Mesothelial cell of epicardium (in vitro differentiated cells): Measurements from ENCODE around the gene UBE2E3. TPM values are rescaled to one million over a fixed set of nuclear protein-coding genes. Genes with fewer than 3 reads are reported as not detected.
"Not testable (repeated sequence)": the region's sequence is repeated elsewhere in the genome, so short reads cannot be mapped to it uniquely, and the experiment has no call there.

Experiments
- DNase-seq, 2 experiments: peaks; one replicate each; pipeline ENCODE4 v3.0.0; 2021; ENCODE audit warnings: low spot score in 2 of 2; ENCODE audit not compliant: unreplicated experiment in 2 of 2
- H3K27ac Mint-ChIP-seq: 2 replicates; pipeline ENCODE4 v1.8.0; 2021; ENCODE audit warnings: mixed read lengths
- H3K27me3 Mint-ChIP-seq: 2 replicates; pipeline ENCODE4 v1.8.0; 2021; ENCODE audit warnings: low read depth, mixed read lengths
- H3K36me3 Mint-ChIP-seq: 2 replicates; pipeline ENCODE4 v1.8.0; 2021; ENCODE audit warnings: mixed read lengths
- H3K4me1 Mint-ChIP-seq: 2 replicates; pipeline ENCODE4 v1.8.0; 2021; ENCODE audit warnings: mixed read lengths
- H3K4me3 Mint-ChIP-seq: 2 replicates; pipeline ENCODE4 v1.8.0; 2021; ENCODE audit warnings: mild to moderate bottlenecking, moderate library complexity, mixed read lengths
- H3K9me3 Mint-ChIP-seq: 2 replicates; pipeline ENCODE4 v1.8.0; 2021; ENCODE audit warnings: mixed read lengths
- CTCF ChIP-seq: fragments of 200-600 bp; sonication (generic); IDR thresholded peaks from one replicate; pipeline ENCODE4 v1.5.0; 2021; ENCODE audit warnings: antibody characterized with exemption; ENCODE audit not compliant: unreplicated experiment
- total RNA-seq: library from RNA; stranded (reverse); gene quantifications from 3 replicates; pipeline ENCODE4 v1.2.1, GENCODE V29; 2021

Gene UBE2E3
- total RNA-seq, 1 donor from 2014 or later, result 112 TPM

DNA sequence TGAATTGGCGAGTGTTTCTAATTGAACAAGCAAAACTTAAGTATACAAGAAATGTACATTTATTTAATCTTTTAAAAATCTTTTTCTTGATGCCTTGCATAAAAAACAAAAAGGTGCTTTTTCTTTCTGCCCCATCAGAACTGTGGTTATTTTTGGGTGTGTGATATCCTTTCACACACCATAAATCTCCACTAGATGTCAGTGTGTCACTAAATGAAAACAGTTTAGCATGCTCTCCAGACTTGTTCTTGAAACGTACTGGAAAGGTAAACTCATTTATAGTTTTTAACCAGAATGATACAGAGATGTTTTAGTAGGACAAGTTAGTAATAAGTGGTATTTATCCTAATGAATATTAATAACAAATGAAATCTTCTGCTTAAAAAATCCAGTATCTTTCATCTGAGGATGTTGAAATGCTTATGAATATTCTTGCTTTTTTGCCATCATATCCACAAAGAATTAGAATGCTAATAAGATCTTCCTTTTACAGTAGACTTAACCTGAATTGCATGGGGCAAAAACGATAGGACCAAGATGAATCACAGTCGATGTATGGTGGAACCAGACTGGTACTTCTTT lies 96.8 kb downstream of the UBE2E3 start:
- no peak overlapping the region for H3K4me3 Mint-ChIP-seq
- H3K36me3 Mint-ChIP-seq, result no peaks in the 10 kb centered on the region
- peaks cover 2% of the 10 kb centered on the region for H3K4me1 Mint-ChIP-seq
- TF ChIP-seq CTCF, result peak; percentile 50
- H3K9me3 Mint-ChIP-seq, result no peaks in the 10 kb centered on the region
- no peaks in the 10 kb centered on the region for H3K27me3 Mint-ChIP-seq
- DNase-seq, result no peak
- no peak overlapping the region for H3K27ac Mint-ChIP-seq

DNA sequence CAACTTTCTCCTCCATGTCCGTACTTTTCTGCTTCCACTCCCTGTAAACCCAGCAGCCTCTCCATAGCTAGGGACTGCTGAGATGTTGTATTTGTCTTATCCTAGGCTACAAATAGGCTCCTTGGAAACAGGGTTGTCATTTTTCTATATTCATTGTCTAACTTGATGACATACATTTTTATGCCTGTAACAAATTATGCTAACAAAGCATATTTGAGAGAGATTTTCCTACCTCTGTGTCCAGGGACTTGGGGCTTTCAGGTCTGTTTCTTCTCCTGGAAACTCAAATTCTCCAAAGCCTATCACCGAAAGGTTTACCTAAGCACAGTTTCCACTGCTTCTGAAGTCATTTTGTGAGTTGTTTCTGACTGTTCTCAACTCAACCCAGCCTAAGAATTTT lies 102.7 kb downstream of the UBE2E3 start:
- DNase-seq, result no peak
- Mint-ChIP-seq H3K4me3 (no peak overlapping the region), H3K4me1 (peaks cover 2% of the 10 kb centered on the region), H3K27ac (no peak overlapping the region), H3K9me3 (no peaks in the 10 kb centered on the region), H3K36me3 (no peaks in the 10 kb centered on the region), H3K27me3 (no peaks in the 10 kb centered on the region)
- no peak for TF ChIP-seq CTCF

DNA sequence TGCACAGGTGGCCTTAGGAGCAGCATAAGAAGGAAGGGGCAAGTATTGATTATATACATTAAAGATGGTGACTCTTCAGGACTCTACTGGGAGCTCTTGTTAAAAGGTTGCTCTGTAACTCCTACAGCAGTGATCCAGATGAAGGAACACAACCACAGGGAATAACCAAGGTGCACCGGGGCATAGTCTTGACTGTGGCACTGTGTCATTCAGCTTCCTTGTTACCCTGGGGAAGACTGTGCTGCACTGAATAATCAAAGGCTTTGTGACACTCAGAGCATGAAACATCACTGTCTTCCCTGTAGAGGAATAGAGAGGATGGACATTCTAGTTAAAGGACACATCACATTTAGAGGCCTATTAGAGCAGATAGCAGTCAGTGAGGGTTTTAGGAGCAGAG lies 105.3 kb downstream of the UBE2E3 start:
- H3K9me3 Mint-ChIP-seq, result peaks cover 6% of the 10 kb centered on the region
- no peak for TF ChIP-seq CTCF
- no peaks in the 10 kb centered on the region for H3K27me3 Mint-ChIP-seq
- H3K4me1 Mint-ChIP-seq, result no peaks in the 10 kb centered on the region
- DNase-seq, result no peak
- no peak overlapping the region for H3K4me3 Mint-ChIP-seq
- no peak overlapping the region for H3K27ac Mint-ChIP-seq
- H3K36me3 Mint-ChIP-seq, result no peaks in the 10 kb centered on the region

- not testable (repeated sequence) for H3K4me1 Mint-ChIP-seq, H3K4me3 Mint-ChIP-seq, H3K27ac Mint-ChIP-seq, H3K36me3 Mint-ChIP-seq, H3K27me3 Mint-ChIP-seq, DNase-seq
- peaks cover 42% of the 10 kb centered on the region for H3K9me3 Mint-ChIP-seq
These were observed 111.5 kb downstream of the UBE2E3 start for GRCh38 chr2:181091920-181092319.

GRCh38 chr2:181095486-181095885 lies 115.1 kb downstream of the UBE2E3 start:
- peaks cover 49% of the 10 kb centered on the region for H3K9me3 Mint-ChIP-seq
- H3K36me3 Mint-ChIP-seq, result peaks cover 10% of the 10 kb centered on the region
- H3K27ac Mint-ChIP-seq, result no peak overlapping the region
- no peaks in the 10 kb centered on the region for H3K4me1 Mint-ChIP-seq
- TF ChIP-seq CTCF, result no peak
- no peak overlapping the region for H3K4me3 Mint-ChIP-seq
- DNase-seq, result no peak
- no peaks in the 10 kb centered on the region for H3K27me3 Mint-ChIP-seq

DNA sequence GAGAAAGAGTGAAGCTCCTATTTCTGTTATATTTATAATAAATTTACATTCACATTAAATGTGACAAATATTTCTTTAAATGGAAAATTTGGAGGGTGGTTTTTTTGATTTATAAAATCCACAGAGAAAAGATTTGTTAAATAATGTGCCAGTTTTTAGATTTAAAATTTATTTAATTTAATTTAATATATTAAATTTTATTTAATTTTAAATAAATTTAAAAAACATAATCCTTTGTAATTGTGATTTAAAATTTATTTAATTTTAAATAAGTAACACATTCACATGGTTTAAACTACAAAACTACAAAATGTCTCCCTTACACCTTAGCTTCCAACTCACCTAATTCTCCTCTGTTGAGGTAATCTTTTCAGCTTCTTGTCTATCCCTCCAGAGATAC lies 123.3 kb downstream of the UBE2E3 start:
- H3K4me1 Mint-ChIP-seq, result peaks cover 9% of the 10 kb centered on the region
- no peak for DNase-seq
- no peak overlapping the region for H3K4me3 Mint-ChIP-seq
- peaks cover 7% of the 10 kb centered on the region for H3K9me3 Mint-ChIP-seq
- no peak for TF ChIP-seq CTCF
- H3K36me3 Mint-ChIP-seq, result no peaks in the 10 kb centered on the region
- H3K27me3 Mint-ChIP-seq, result no peaks in the 10 kb centered on the region
- no peak overlapping the region for H3K27ac Mint-ChIP-seq
